H1 (cell line): Measurements from ENCODE around the gene MAGI1. TPM values are rescaled to one million over a fixed set of nuclear protein-coding genes. Genes with fewer than 3 reads are reported as not detected.

Experiments
- EP300 ChIP-seq, 2 experiments: IDR thresholded peaks; 1 replicate in 1 of 2; 2 replicates in 1 of 2; pipeline ENCODE4 v1.6.1; 2011 to 2012; ENCODE audit warnings: low read depth in 2 of 2, low read length in 2 of 2, mild to moderate bottlenecking in 2 of 2, borderline replicate concordance in 1 of 2, inconsistent platforms in 1 of 2, moderate library complexity in 1 of 2
- GABPA ChIP-seq: IDR thresholded peaks from 2 replicates; pipeline ENCODE4 v1.6.1; 2011; ENCODE audit warnings: mild to moderate bottlenecking, low read length, moderate library complexity, borderline replicate concordance; ENCODE audit not compliant: insufficient read depth
- NANOG ChIP-seq: IDR thresholded peaks from 2 replicates; pipeline ENCODE4 v1.6.1; 2011; ENCODE audit warnings: low read length, low read depth, mild to moderate bottlenecking, inconsistent platforms; ENCODE audit not compliant: insufficient read depth, poor library complexity, severe bottlenecking
- RXRA ChIP-seq: IDR thresholded peaks from 2 replicates; pipeline ENCODE4 v1.6.1; 2011; ENCODE audit warnings: low read depth, mild to moderate bottlenecking, low read length, moderate library complexity; ENCODE audit not compliant: insufficient read depth
- SIN3A ChIP-seq, 2 experiments: IDR thresholded peaks in 1 of 2; conservative IDR thresholded peaks in 1 of 2; 2 replicates each; pipeline ENCODE4 v1.6.1; 2011 to 2012; ENCODE audit warnings: low read length in 2 of 2, improper control_type of control experiment in 1 of 2, low read depth in 1 of 2, mild to moderate bottlenecking in 1 of 2
- SIX5 ChIP-seq: IDR thresholded peaks from 2 replicates; pipeline ENCODE4 v1.6.1; 2011; ENCODE audit warnings: mild to moderate bottlenecking, low read depth, low read length
- TCF12 ChIP-seq: IDR thresholded peaks from 2 replicates; pipeline ENCODE4 v1.6.1; 2011; ENCODE audit warnings: low read depth, mild to moderate bottlenecking, low read length
- YY1 ChIP-seq: IDR thresholded peaks from 2 replicates; pipeline ENCODE4 v1.6.1; 2011; ENCODE audit warnings: low read depth, mild to moderate bottlenecking, low read length
- polyA plus RNA-seq, 7 experiments: library from polyadenylated mRNA; depleted of rRNA in 3 of 7; stranded (reverse) in 5 of 7; unstranded in 2 of 7; fragments of >200 nt in 5 of 7; fragments of 200-250 nt in 2 of 7; gene quantifications; 1 replicate in 5 of 7; 2 replicates in 1 of 7; 4 replicates in 1 of 7; pipeline versions ENCODE4 v1.2.1 to v1.2.3, GENCODE V29; 2011 to 2013; ENCODE audit warnings: missing spikeins in 2 of 7, mixed read lengths in 2 of 7
- total RNA-seq: library from RNA; stranded (reverse); fragmentation: NEBNext Ultra II Directional; extraction: Animal tissue kit (Norgen Biotek cat#: 25700); gene quantifications from 2 replicates; pipeline ENCODE4 v1.2.1, GENCODE V29; 2021

Gene MAGI1
- total and polyA plus RNA-seq, 2 of the 8 experiments (the other 6 are each of a cell fraction or from before 2014, with no cell fraction given), result 19.8 to 78.0 TPM

GRCh38 chr3:65810302-65810701 lies 228.4 kb downstream of the MAGI1 start (continued):
- TF ChIP-seq TCF12, result no peak
- TF ChIP-seq EP300 (IDR thresholded peaks at IDR 0.05; ENCODE audit: borderline replicate concordance in 1 of 2, low read depth in 2 of 2, low read length in 2 of 2), result no peak
- no peak for TF ChIP-seq YY1
- TF ChIP-seq GABPA, result no peak
- TF ChIP-seq SIN3A (conservative IDR thresholded peaks at IDR 0.05 in 1 of 2, IDR thresholded peaks at IDR 0.05 in 1 of 2; ENCODE audit: low read depth in 1 of 2, low read length in 2 of 2), result no peak
- TF ChIP-seq SIX5, result no peak
- no peak for TF ChIP-seq RXRA
- TF ChIP-seq NANOG, result no peak
- TF ChIP-seq, all 59 proteins: peak for 0
